ENCODE measurements around the gene PKMYT1.

DNA sequence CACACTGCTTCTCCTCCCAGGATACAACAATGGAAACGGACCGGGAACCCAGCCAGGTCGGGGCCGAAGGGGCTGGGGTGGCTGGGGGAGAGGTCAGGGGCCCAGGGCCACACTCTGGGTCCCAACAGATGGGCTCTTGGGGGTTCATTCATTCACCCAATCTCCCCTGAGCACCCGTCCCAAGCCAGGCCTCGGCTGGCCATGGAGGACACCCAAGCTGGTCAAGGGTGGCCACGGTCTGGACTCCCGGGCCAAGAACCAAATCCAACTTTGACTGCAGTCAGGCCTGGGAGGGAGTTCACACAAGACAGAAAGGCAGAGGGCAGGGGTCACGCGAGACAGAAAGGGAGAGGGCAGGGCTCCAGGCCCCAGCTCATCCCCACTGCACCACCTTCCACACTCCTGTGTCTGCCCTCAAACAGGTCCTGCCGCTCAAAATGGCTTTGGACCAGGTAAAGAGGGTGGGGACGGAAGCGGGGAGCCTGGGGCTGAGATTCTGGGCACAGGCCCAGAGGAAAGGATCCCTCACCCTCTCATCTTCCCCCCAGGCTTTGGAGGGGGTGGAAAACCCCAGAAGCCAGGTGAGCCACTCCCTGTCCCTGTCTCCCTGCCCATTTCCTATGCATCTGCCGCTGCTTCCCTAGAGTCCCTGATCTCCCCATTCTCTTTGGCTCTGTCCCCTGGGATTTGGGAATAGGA lies 12.3 kb upstream of the PKMYT1 start:
- TF ChIP-seq, protein P1, sequence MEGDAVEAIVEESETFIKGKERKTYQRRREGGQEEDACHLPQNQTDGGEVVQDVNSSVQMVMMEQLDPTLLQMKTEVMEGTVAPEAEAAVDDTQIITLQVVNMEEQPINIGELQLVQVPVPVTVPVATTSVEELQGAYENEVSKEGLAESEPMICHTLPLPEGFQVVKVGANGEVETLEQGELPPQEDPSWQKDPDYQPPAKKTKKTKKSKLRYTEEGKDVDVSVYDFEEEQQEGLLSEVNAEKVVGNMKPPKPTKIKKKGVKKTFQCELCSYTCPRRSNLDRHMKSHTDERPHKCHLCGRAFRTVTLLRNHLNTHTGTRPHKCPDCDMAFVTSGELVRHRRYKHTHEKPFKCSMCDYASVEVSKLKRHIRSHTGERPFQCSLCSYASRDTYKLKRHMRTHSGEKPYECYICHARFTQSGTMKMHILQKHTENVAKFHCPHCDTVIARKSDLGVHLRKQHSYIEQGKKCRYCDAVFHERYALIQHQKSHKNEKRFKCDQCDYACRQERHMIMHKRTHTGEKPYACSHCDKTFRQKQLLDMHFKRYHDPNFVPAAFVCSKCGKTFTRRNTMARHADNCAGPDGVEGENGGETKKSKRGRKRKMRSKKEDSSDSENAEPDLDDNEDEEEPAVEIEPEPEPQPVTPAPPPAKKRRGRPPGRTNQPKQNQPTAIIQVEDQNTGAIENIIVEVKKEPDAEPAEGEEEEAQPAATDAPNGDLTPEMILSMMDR (conservative IDR thresholded peaks at IDR 0.05; ENCODE audit: low read length): no peak
- TF ChIP-seq EZH2phosphoT487 (IDR thresholded peaks at IDR 0.05; ENCODE audit: borderline replicate concordance): no peak
